Measurements from ENCODE around the gene NUDT1.

NUDT1 gene

GRCh38 chr7:2299870-2300512 is 58.0 kb downstream of the NUDT1 start:
- no peak for DNase-seq (ENCODE audit: low spot score)

All from CD4-positive, alpha-beta T cell treated with Interleukin-2 at 100 ng/mL for 4 hours (primary cell).